Measurements from ENCODE around the gene TRPM2. TPM values are rescaled to one million over a fixed set of nuclear protein-coding genes. Genes with fewer than 3 reads are reported as not detected.

Gene TRPM2
- polyA plus RNA-seq, 2 donors = 1.2 to 1.7 TPM

GRCh38 chr21:44405948-44406872 is 52.8 kb downstream of the TRPM2 start:
- Histone ChIP-seq H3K27me3 (ENCODE audit: control insufficient read depth in 1 of 2, insufficient read depth in 2 of 2, low read length in 2 of 2) (no peaks in the 10 kb centered on the region), H3K36me3 (ENCODE audit: control insufficient read depth in 2 of 2, insufficient read depth in 2 of 2, low read length in 1 of 2) (peaks cover 0 to 2% of the 10 kb centered on the region in 2 donors), H3K4me1 (ENCODE audit: control insufficient read depth in 2 of 2, insufficient read depth in 2 of 2, low read length in 1 of 2) (no peaks in the 10 kb centered on the region), H3K9me3 (ENCODE audit: control insufficient read depth in 2 of 2, insufficient read depth in 1 of 2, low read depth in 1 of 2, low read length in 1 of 2) (peaks cover 0 to 3% of the 10 kb centered on the region in 2 donors), H3K27ac (ENCODE audit: low read depth in 2 of 2, low read length in 1 of 2) (no peak overlapping the region), H3K4me3 (ENCODE audit: low read depth in 1 of 2, low read length in 2 of 2) (no peak overlapping the region)
- WGBS, 2 donors = 88 to 90% methylated on average over 37 of the region's 37 CpGs

- no peaks in the 10 kb centered on the region for H3K27me3 ChIP-seq (ENCODE audit: control insufficient read depth in 1 of 2, insufficient read depth in 2 of 2, low read length in 2 of 2)
- WGBS, 2 donors = 81 to 87% methylated on average over 8 of the region's 8 CpGs
These were observed 53.5 kb downstream of the TRPM2 start for GRCh38 chr21:44406953-44407352.

GRCh38 chr21:44407493-44407892 is 54.1 kb downstream of the TRPM2 start:
- peaks cover 0 to 3% of the 10 kb centered on the region in 2 donors for H3K9me3 ChIP-seq (ENCODE audit: control insufficient read depth in 2 of 2, insufficient read depth in 1 of 2, low read depth in 1 of 2, low read length in 1 of 2)
- no peak overlapping the region for H3K27ac ChIP-seq (ENCODE audit: low read depth in 2 of 2, low read length in 1 of 2)
- no peak overlapping the region for H3K4me3 ChIP-seq (ENCODE audit: low read depth in 1 of 2, low read length in 2 of 2)
- H3K27me3 ChIP-seq (ENCODE audit: control insufficient read depth in 1 of 2, insufficient read depth in 2 of 2, low read length in 2 of 2) = no peaks in the 10 kb centered on the region
- 77% methylated on average over 7 of the region's 7 CpGs for WGBS, 2 donors
- H3K4me1 ChIP-seq (ENCODE audit: control insufficient read depth in 2 of 2, insufficient read depth in 2 of 2, low read length in 1 of 2) = no peaks in the 10 kb centered on the region
- H3K36me3 ChIP-seq (ENCODE audit: control insufficient read depth in 2 of 2, insufficient read depth in 2 of 2, low read length in 1 of 2) = no peaks in the 10 kb centered on the region

More at GRCh38 chr21:44406953-44407352, 53.5 kb downstream of the TRPM2 start:
- Histone ChIP-seq H3K4me3 (ENCODE audit: low read depth in 1 of 2, low read length in 2 of 2) (no peak overlapping the region), H3K27ac (ENCODE audit: low read depth in 2 of 2, low read length in 1 of 2) (no peak overlapping the region), H3K9me3 (ENCODE audit: control insufficient read depth in 2 of 2, insufficient read depth in 1 of 2, low read depth in 1 of 2, low read length in 1 of 2) (peaks cover 0 to 3% of the 10 kb centered on the region in 2 donors), H3K36me3 (ENCODE audit: control insufficient read depth in 2 of 2, insufficient read depth in 2 of 2, low read length in 1 of 2) (no peaks in the 10 kb centered on the region), H3K4me1 (ENCODE audit: control insufficient read depth in 2 of 2, insufficient read depth in 2 of 2, low read length in 1 of 2) (no peaks in the 10 kb centered on the region)

- H3K4me1 ChIP-seq (ENCODE audit: control insufficient read depth in 2 of 2, insufficient read depth in 2 of 2, low read length in 1 of 2) = no peaks in the 10 kb centered on the region
- peaks cover 0 to 3% of the 10 kb centered on the region in 2 donors for H3K9me3 ChIP-seq (ENCODE audit: control insufficient read depth in 2 of 2, insufficient read depth in 1 of 2, low read depth in 1 of 2, low read length in 1 of 2)
- H3K4me3 ChIP-seq (ENCODE audit: low read depth in 1 of 2, low read length in 2 of 2) = no peak overlapping the region
- 88% methylated on average over 15 of the region's 15 CpGs for WGBS, 2 donors
- no peaks in the 10 kb centered on the region for H3K27me3 ChIP-seq (ENCODE audit: control insufficient read depth in 1 of 2, insufficient read depth in 2 of 2, low read length in 2 of 2)
- H3K27ac ChIP-seq (ENCODE audit: low read depth in 2 of 2, low read length in 1 of 2) = no peak overlapping the region
- no peaks in the 10 kb centered on the region for H3K36me3 ChIP-seq (ENCODE audit: control insufficient read depth in 2 of 2, insufficient read depth in 2 of 2, low read length in 1 of 2)
These were observed 54.8 kb downstream of the TRPM2 start for GRCh38 chr21:44408226-44408625.

GRCh38 chr21:44413566-44414290 is 60.3 kb downstream of the TRPM2 start:
- Histone ChIP-seq H3K27me3 (ENCODE audit: control insufficient read depth in 1 of 2, insufficient read depth in 2 of 2, low read length in 2 of 2) (peaks cover 0 to 2% of the 10 kb centered on the region in 2 donors), H3K36me3 (ENCODE audit: control insufficient read depth in 2 of 2, insufficient read depth in 2 of 2, low read length in 1 of 2) (peaks cover 0 to 2% of the 10 kb centered on the region in 2 donors), H3K27ac (ENCODE audit: low read depth in 2 of 2, low read length in 1 of 2) (no peak overlapping the region), H3K4me3 (ENCODE audit: low read depth in 1 of 2, low read length in 2 of 2) (no peak overlapping the region), H3K4me1 (ENCODE audit: control insufficient read depth in 2 of 2, insufficient read depth in 2 of 2, low read length in 1 of 2) (no peaks in the 10 kb centered on the region), H3K9me3 (ENCODE audit: control insufficient read depth in 2 of 2, insufficient read depth in 1 of 2, low read depth in 1 of 2, low read length in 1 of 2) (peaks cover 0 to 13% of the 10 kb centered on the region in 2 donors)
- 93 to 94% methylated on average over 26 to 27 of the region's 27 CpGs for WGBS, 2 donors

- no peaks in the 10 kb centered on the region for H3K4me1 ChIP-seq (ENCODE audit: control insufficient read depth in 2 of 2, insufficient read depth in 2 of 2, low read length in 1 of 2)
- no peak overlapping the region for H3K27ac ChIP-seq (ENCODE audit: low read depth in 2 of 2, low read length in 1 of 2)
- peaks cover 0 to 2% of the 10 kb centered on the region in 2 donors for H3K36me3 ChIP-seq (ENCODE audit: control insufficient read depth in 2 of 2, insufficient read depth in 2 of 2, low read length in 1 of 2)
- H3K4me3 ChIP-seq (ENCODE audit: low read depth in 1 of 2, low read length in 2 of 2) = no peak overlapping the region
- peaks cover 0 to 11% of the 10 kb centered on the region in 2 donors for H3K9me3 ChIP-seq (ENCODE audit: control insufficient read depth in 2 of 2, insufficient read depth in 1 of 2, low read depth in 1 of 2, low read length in 1 of 2)
- H3K27me3 ChIP-seq (ENCODE audit: control insufficient read depth in 1 of 2, insufficient read depth in 2 of 2, low read length in 2 of 2) = peaks cover 0 to 2% of the 10 kb centered on the region in 2 donors
- 84 to 88% methylated on average over 30 of the region's 30 CpGs for WGBS, 2 donors
These were observed 61.1 kb downstream of the TRPM2 start for GRCh38 chr21:44414291-44415072.

GRCh38 chr21:44415073-44416025 is 61.9 kb downstream of the TRPM2 start:
- Histone ChIP-seq H3K4me3 (ENCODE audit: low read depth in 1 of 2, low read length in 2 of 2) (no peak overlapping the region), H3K4me1 (ENCODE audit: control insufficient read depth in 2 of 2, insufficient read depth in 2 of 2, low read length in 1 of 2) (no peaks in the 10 kb centered on the region), H3K36me3 (ENCODE audit: control insufficient read depth in 2 of 2, insufficient read depth in 2 of 2, low read length in 1 of 2) (peaks cover 0 to 2% of the 10 kb centered on the region in 2 donors), H3K27me3 (ENCODE audit: control insufficient read depth in 1 of 2, insufficient read depth in 2 of 2, low read length in 2 of 2) (peaks cover 0 to 2% of the 10 kb centered on the region in 2 donors), H3K27ac (ENCODE audit: low read depth in 2 of 2, low read length in 1 of 2) (no peak overlapping the region), H3K9me3 (ENCODE audit: control insufficient read depth in 2 of 2, insufficient read depth in 1 of 2, low read depth in 1 of 2, low read length in 1 of 2) (peaks cover 0 to 14% of the 10 kb centered on the region in 2 donors)
- WGBS, 2 donors = 69 to 70% methylated on average over 24 of the region's 24 CpGs

DNA sequence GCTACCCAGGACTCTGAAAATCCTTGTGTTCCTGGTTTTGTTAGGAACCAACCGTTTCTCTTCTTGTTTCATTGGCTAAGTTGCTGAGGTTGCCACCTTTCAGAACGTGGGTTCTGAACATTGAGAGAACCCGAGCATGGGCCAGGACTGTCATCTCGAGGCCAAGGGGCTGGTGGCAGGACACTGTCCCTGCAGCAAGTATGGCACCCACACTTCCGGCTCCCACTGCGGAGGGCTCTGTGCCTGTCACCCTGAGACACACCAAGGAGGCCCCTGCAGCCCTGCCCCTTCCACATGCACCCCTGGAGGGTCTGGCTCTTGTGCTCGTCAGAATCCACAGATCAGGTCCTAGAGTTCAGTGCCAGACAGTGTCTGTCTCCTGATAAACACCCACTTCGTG is 62.8 kb downstream of the TRPM2 start:
- Histone ChIP-seq H3K4me1 (ENCODE audit: control insufficient read depth in 2 of 2, insufficient read depth in 2 of 2, low read length in 1 of 2) (no peaks in the 10 kb centered on the region), H3K9me3 (ENCODE audit: control insufficient read depth in 2 of 2, insufficient read depth in 1 of 2, low read depth in 1 of 2, low read length in 1 of 2) (peaks cover 0 to 14% of the 10 kb centered on the region in 2 donors), H3K4me3 (ENCODE audit: low read depth in 1 of 2, low read length in 2 of 2) (no peak overlapping the region), H3K36me3 (ENCODE audit: control insufficient read depth in 2 of 2, insufficient read depth in 2 of 2, low read length in 1 of 2) (peaks cover 0 to 2% of the 10 kb centered on the region in 2 donors), H3K27me3 (ENCODE audit: control insufficient read depth in 1 of 2, insufficient read depth in 2 of 2, low read length in 2 of 2) (peaks cover 0 to 2% of the 10 kb centered on the region in 2 donors), H3K27ac (ENCODE audit: low read depth in 2 of 2, low read length in 1 of 2) (no peak overlapping the region)
- 68 to 76% methylated on average over 8 of the region's 8 CpGs for WGBS, 2 donors

Measured in esophagus (tissue), 2 donors.